Coronary artery (tissue), 2 donors: ENCODE data around the gene USF3.

Experiments
- DNase-seq: peaks from one replicate; pipeline ENCODE4 v3.0.0-alpha.2; 2017; ENCODE audit warnings: low spot score
- H3K27ac ChIP-seq, 2 donors: fragments of 200-600 bp; sonication (generic); one replicate each; pipeline ENCODE4 v1.5.1; 2016 to 2019
- H3K4me3 ChIP-seq: fragments of 200-600 bp; sonication (generic); 2 replicates; pipeline ENCODE4 v1.5.1; 2016; ENCODE audit warnings: mild to moderate bottlenecking, moderate library complexity
- TF ChIP-seq, protein P1 (sequence below): fragments of 200-600 bp; sonication (generic); IDR thresholded peaks from one replicate; pipeline ENCODE4 v1.5.1; 2019; ENCODE audit warnings: antibody characterized with exemption

The USF3 gene

DNA sequence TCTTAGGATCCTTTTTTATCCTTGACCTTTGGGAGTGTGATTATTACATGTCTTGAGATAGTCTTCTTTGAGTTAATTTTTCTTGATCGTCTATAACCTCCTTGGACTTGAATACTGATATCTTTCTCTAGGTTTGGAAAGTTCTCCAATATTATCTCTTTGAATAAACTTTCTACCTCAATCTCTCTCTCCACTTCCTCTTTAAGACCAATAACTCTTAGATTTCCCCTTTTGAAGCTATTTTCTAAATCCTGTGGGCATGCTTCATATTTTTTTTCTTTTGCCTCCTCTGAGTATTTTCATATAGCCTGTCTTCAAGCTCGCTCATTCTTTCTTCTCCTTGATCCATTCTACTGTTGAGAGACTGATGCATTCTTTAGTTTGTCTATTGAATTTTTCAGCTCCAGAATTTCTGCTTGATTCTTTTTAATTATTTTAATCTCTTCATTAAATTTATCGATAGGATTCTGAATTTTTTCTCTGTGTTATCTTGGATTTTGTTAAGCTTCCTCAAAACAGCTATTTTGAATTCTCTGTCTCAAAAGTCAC, 12.1 kb downstream of the USF3 start:
- H3K27ac ChIP-seq: no peak overlapping the region
- TF ChIP-seq, protein P1, sequence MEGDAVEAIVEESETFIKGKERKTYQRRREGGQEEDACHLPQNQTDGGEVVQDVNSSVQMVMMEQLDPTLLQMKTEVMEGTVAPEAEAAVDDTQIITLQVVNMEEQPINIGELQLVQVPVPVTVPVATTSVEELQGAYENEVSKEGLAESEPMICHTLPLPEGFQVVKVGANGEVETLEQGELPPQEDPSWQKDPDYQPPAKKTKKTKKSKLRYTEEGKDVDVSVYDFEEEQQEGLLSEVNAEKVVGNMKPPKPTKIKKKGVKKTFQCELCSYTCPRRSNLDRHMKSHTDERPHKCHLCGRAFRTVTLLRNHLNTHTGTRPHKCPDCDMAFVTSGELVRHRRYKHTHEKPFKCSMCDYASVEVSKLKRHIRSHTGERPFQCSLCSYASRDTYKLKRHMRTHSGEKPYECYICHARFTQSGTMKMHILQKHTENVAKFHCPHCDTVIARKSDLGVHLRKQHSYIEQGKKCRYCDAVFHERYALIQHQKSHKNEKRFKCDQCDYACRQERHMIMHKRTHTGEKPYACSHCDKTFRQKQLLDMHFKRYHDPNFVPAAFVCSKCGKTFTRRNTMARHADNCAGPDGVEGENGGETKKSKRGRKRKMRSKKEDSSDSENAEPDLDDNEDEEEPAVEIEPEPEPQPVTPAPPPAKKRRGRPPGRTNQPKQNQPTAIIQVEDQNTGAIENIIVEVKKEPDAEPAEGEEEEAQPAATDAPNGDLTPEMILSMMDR: no peak
- no peak for DNase-seq
- no peak overlapping the region for H3K4me3 ChIP-seq

DNA sequence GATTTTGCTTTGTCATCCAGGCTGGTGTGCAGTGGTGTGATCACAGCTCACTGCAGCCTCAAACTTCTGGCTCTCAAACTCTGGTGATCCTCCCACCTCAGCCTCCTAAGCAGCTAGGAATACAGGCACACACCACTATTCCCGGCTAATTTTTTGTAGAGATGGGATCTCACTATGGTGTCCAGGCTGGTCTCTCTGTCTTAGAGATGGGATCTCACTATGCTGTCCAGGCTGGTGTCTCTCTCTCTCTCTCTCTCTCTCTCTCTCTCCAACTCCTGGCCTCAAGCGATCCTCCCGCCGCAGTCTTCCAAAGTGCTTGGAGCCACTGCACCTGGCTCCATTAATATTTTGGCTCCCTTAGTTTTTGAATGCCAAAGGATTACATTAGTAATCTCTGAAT, 17.7 kb downstream of the USF3 start:
- TF ChIP-seq, protein P1: no peak
- Histone ChIP-seq H3K4me3 (no peak overlapping the region), H3K27ac (no peak overlapping the region)
- no peak for DNase-seq

DNA sequence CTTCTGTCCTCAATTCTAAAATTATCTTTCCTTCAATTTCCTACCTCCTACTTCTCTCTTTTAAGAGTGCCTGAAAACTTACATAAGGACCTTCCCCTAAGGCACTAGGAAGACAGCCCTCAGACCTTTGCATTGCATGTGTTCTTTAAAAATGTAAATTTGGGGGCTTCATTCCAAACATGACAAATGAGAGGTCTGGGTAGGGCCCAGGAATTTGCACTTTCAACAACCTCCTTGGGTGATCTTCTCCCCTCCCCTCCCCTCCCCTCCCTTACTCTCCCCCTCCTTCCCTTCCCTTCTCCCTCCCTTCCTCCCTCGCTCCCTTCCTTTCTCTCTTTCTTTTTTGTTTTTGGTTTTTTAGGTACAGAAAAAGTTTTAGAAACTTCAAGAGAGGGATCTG, 18.7 kb downstream of the USF3 start:
- no peak for DNase-seq
- no peak overlapping the region for H3K4me3 ChIP-seq
- TF ChIP-seq, protein P1: no peak
- H3K27ac ChIP-seq: no peak overlapping the region

DNA sequence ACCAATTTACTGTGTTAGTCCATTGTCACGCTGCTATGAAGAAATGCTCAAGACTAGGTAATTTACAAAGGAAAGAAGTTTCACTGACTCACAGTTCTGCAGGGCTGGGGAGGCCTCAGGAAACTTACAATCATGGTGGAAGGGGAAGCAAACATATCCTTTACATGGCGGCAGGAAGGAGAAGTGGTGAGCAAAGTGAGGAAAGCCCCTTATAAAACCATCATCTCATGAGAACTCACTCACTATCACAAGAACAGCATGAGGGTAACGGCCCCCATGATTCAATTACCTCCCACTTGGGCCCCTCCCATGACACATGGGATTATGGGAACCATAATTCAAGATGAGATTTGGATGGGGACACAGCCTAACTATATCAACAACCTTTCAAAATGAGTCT, 20.2 kb downstream of the USF3 start:
- DNase-seq: no peak
- Histone ChIP-seq H3K27ac (no peak overlapping the region), H3K4me3 (no peak overlapping the region)
- TF ChIP-seq, protein P1: no peak

DNA sequence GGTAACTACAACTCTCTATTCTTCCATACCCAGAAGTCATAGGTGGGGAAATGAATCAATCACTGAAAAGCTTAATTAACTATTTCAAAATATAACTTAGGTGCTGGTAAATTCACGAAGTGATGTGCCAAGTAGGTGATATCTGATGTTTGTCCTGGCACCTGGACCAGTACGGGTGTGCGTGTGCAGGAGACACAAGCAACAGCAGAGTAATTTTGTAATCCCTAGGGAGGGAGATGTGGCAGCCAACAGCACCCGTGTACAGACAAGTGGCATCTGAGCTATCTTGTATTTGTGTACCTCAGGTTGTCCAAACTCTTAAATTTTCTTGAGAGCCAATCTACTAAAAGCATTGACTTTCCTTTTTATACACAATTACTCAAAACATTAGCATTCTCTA, 22.8 kb downstream of the USF3 start:
- no peak for DNase-seq
- TF ChIP-seq, protein P1: no peak
- H3K27ac ChIP-seq: no peak overlapping the region
- no peak overlapping the region for H3K4me3 ChIP-seq

DNA sequence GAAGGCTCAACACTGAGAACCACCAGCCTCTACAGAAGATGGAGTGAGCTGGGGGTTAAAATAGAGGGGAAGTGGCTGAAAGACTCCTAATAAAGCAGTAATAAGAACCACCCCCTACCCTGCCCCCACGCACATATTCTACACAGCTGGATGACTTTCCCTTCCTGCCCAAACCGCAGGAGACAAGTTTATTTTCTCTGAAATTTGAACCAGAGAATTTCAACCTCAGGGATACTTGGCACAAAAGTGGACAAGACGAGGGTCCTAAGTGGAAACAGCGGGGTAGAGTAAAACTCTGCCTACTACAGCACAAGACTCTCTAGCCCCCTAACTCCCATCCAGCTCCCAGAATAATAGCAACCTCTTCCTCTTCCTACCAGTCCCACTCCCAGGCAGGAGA, 28.4 kb downstream of the USF3 start:
- no peak overlapping the region for H3K27ac ChIP-seq

DNA sequence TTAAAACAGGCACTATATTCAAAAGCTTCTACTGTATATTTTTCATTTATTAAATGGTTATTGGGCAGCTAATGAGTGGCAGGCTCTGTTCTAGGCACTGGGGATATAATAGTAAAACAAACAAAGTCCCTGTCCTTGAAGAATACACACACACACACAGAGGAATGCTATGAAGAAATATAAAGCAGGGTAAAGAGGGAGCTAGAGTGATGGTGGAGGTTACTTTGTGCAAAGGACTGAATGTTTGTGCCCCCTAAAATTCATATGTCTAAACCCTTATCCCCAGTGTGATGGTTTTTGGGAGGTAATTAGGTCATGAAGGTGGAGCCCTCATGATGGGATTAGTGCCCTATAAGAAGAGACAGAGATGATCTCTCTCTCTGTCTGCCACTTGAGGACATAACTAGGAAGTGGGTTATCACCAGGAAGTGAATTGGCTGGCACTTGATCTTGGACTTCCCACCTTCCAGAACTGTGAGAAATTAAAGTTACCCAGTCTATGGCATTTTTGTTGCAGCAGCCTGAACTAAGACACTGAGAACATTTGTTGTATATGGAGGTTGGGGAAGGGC, 31.8 kb downstream of the USF3 start:
- DNase-seq: no peak
- no peak overlapping the region for H3K4me3 ChIP-seq
- TF ChIP-seq, protein P1: no peak
- no peak overlapping the region for H3K27ac ChIP-seq

More for the DNA sequence above, 28.4 kb downstream of the USF3 start:
- TF ChIP-seq, protein P1: no peak
- no peak overlapping the region for H3K4me3 ChIP-seq
- DNase-seq: no peak
